ENCODE measurements around the gene PLCB4. TPM values are rescaled to one million over a fixed set of nuclear protein-coding genes. Genes with fewer than 3 reads are reported as not detected.

PLCB4 gene
- total RNA-seq, 1 donor from 2014 or later, result 38.0 TPM

- Histone ChIP-seq H3K4me3 (no peak overlapping the region), H3K4me1 (no peaks in the 10 kb centered on the region), H3K27ac (no peak overlapping the region), H3K27me3 (no peaks in the 10 kb centered on the region), H3K36me3 (no peaks in the 10 kb centered on the region), H3K9me3 (no peaks in the 10 kb centered on the region)
- intact Hi-C loops (cut with DNase I), result no loop called here
- TF ChIP-seq CTCF (IDR thresholded peaks at IDR 0.05), result no peak
- DNase-seq (ENCODE audit: low spot score in 2 of 2), result no peak
Observed at GRCh38 chr20:9141070-9141469, 72.2 kb downstream of the PLCB4 start.

DNA sequence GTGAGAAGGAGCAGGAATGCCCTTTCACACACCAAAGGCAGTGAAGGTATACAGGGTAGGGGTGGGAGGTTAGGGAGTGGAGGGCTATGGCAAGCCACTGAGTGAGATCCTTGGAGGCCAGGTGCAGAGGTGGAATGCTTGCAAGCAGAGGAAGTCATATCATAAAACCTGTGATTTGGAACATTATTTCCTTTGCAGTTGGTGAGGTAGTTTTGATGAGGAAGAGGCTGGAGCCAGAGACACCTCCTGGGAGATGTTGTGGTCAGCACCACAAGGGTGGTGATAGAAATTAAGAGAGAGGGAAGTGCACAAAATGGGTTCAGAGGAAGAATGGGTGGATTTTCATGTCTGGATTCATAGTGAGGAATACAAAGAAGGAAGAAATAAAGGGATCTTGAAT lies 73.0 kb downstream of the PLCB4 start:
- Histone ChIP-seq H3K36me3 (no peaks in the 10 kb centered on the region), H3K9me3 (no peaks in the 10 kb centered on the region), H3K27ac (no peak overlapping the region), H3K4me3 (no peak overlapping the region), H3K4me1 (no peaks in the 10 kb centered on the region), H3K27me3 (no peaks in the 10 kb centered on the region)
- intact Hi-C loops (cut with DNase I), result no loop called here
- no peak for DNase-seq (ENCODE audit: low spot score in 2 of 2)
- no peak for TF ChIP-seq CTCF (IDR thresholded peaks at IDR 0.05)

GRCh38 chr20:9142809-9143208 lies 73.9 kb downstream of the PLCB4 start:
- intact Hi-C loops (cut with DNase I), result no loop called here
- H3K4me3 ChIP-seq, result no peak overlapping the region
- TF ChIP-seq CTCF (IDR thresholded peaks at IDR 0.05), result no peak
- no peaks in the 10 kb centered on the region for H3K27me3 ChIP-seq
- H3K9me3 ChIP-seq, result no peaks in the 10 kb centered on the region
- no peak for DNase-seq (ENCODE audit: low spot score in 2 of 2)
- no peaks in the 10 kb centered on the region for H3K4me1 ChIP-seq
- no peak overlapping the region for H3K27ac ChIP-seq
- no peaks in the 10 kb centered on the region for H3K36me3 ChIP-seq

DNA sequence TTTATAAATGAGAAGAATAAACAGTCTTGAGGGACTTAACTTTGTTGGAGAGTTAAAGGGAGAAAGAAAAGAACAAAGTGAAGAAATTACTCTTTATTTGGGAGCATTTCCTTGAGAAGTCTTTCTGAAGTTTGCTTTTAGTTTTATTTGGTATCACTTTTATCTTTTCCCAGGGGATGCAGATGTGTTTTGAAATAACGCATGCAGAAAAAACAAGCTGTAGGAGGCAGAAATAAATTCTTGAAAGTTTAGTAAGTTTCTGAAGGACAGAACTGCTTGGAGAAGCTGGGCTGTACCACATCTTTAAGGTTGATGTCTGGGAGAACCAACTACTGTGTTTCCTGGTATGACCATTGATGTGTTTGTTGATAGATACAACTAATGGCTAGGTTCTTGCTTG lies 75.0 kb downstream of the PLCB4 start:
- intact Hi-C loops (cut with DNase I), result no loop called here
- Histone ChIP-seq H3K27me3 (no peaks in the 10 kb centered on the region), H3K36me3 (no peaks in the 10 kb centered on the region), H3K4me3 (no peak overlapping the region), H3K4me1 (no peaks in the 10 kb centered on the region), H3K9me3 (no peaks in the 10 kb centered on the region), H3K27ac (no peak overlapping the region)
- DNase-seq (ENCODE audit: low spot score in 2 of 2), result no peak
- TF ChIP-seq CTCF (IDR thresholded peaks at IDR 0.05), result no peak

DNA sequence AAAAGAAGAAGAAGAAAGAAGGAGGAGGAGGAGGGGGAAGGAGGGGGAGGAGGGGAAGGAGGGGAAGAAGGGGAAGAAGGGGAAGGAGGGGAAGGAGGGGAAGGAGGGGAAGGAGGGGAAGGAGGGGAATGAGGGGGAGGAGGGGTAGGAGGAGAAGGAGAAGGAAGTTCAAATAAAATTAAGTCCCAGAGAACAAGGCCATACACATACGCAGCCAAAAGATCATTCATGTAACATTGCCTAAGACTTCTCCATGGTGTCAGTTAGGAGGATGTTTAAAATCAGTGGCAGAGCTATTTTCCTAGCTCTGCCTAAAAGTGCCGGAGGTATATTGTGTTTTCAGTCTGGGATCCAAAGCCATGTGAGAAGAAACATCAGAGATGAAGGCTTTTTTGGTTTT lies 75.8 kb downstream of the PLCB4 start:
- no peak overlapping the region for H3K27ac ChIP-seq

More for the DNA sequence above, 75.8 kb downstream of the PLCB4 start:
- H3K4me1 ChIP-seq, result no peaks in the 10 kb centered on the region
- no peaks in the 10 kb centered on the region for H3K9me3 ChIP-seq
- intact Hi-C loops (cut with DNase I), result no loop called here
- H3K36me3 ChIP-seq, result no peaks in the 10 kb centered on the region
- TF ChIP-seq CTCF (IDR thresholded peaks at IDR 0.05), result no peak
- H3K27me3 ChIP-seq, result no peaks in the 10 kb centered on the region
- no peak for DNase-seq (ENCODE audit: low spot score in 2 of 2)
- no peak overlapping the region for H3K4me3 ChIP-seq
